Mucosa of gallbladder (tissue), 1 donor: ENCODE measurements around the gene DNPH1. TPM values are rescaled to one million over a fixed set of nuclear protein-coding genes. Genes with fewer than 3 reads are reported as not detected.

Experiments
- DNase-seq: peaks from one replicate; pipeline ENCODE4 v3.0.0-alpha.2; 2020; ENCODE audit warnings: low spot score
- total RNA-seq: library from RNA; stranded (reverse); gene quantifications from one replicate; pipeline ENCODE4 v1.2.1, GENCODE V29; 2021
- donor health status: DM: no; HTN: no; CAD: no.

DNPH1 gene
- total RNA-seq, 1 donor from 2014 or later, result 58.2 TPM

GRCh38 chr6:43215066-43215465 is 14.2 kb downstream of the DNPH1 start:
- DNase-seq, result no peak

- DNase-seq, result no peak
These were observed 15.8 kb downstream of the DNPH1 start for GRCh38 chr6:43213431-43213830.

GRCh38 chr6:43211955-43212354 is 17.3 kb downstream of the DNPH1 start:
- DNase-seq, result no peak

GRCh38 chr6:43207286-43207685 is 22.0 kb downstream of the DNPH1 start:
- no peak for DNase-seq

GRCh38 chr6:43205849-43206248 is 23.4 kb downstream of the DNPH1 start:
- DNase-seq, result no peak

- no peak for DNase-seq
These were observed 24.8 kb downstream of the DNPH1 start for GRCh38 chr6:43204271-43205105.

GRCh38 chr6:43203718-43204095 is 25.6 kb downstream of the DNPH1 start:
- no peak for DNase-seq

GRCh38 chr6:43203029-43203717 is 26.1 kb downstream of the DNPH1 start:
- DNase-seq, result no peak

GRCh38 chr6:43202451-43202850 is 26.8 kb downstream of the DNPH1 start:
- DNase-seq, result no peak

- DNase-seq, result no peak
These were observed 28.7 kb downstream of the DNPH1 start for GRCh38 chr6:43200541-43200940.

- no peak for DNase-seq
These were observed 29.4 kb downstream of the DNPH1 start for GRCh38 chr6:43199912-43200311.

GRCh38 chr6:43196337-43196736 is 32.9 kb downstream of the DNPH1 start:
- no peak for DNase-seq

- no peak for DNase-seq
These were observed 35.4 kb downstream of the DNPH1 start for GRCh38 chr6:43193929-43194328.

- DNase-seq, result no peak
These were observed 36.4 kb downstream of the DNPH1 start for GRCh38 chr6:43192911-43193310.

GRCh38 chr6:43189776-43190304 is 39.4 kb downstream of the DNPH1 start:
- no peak for DNase-seq

- no peak for DNase-seq
These were observed 40.9 kb downstream of the DNPH1 start for GRCh38 chr6:43188426-43188825.

- no peak for DNase-seq
These were observed 41.5 kb downstream of the DNPH1 start for GRCh38 chr6:43187821-43188220.

- no peak for DNase-seq
These were observed 42.6 kb downstream of the DNPH1 start for GRCh38 chr6:43186706-43187105.

- DNase-seq, result no peak
These were observed 43.3 kb downstream of the DNPH1 start for GRCh38 chr6:43186019-43186418.

GRCh38 chr6:43185391-43185985 is 43.8 kb downstream of the DNPH1 start:
- DNase-seq, result no peak

- DNase-seq, result no peak
These were observed 44.9 kb downstream of the DNPH1 start for GRCh38 chr6:43184268-43184985.

GRCh38 chr6:43183441-43183840 is 45.8 kb downstream of the DNPH1 start:
- DNase-seq, result no peak
